ENCODE results near the gene USP49.

- TF ChIP-seq POLR2AphosphoS5 (IDR thresholded peaks at IDR 0.05) (no peak), CTCF (IDR thresholded peaks at IDR 0.05) (peak in 1 of 5 experiments; percentile 4), POLR2A (IDR thresholded peaks at IDR 0.05) (no peak)
Observed at GRCh38 chr6:41940759-41941279, 45.6 kb upstream of the USP49 start.

All from transverse colon (tissue), 4 donors.